Hematopoietic multipotent progenitor cell treated with erythropoietin and hydrocortisone succinate and interleukin-3 and kit ligand, for 6 days (in vitro differentiated cells): Measurements from ENCODE around the gene ARMC5.
"Not testable (repeated sequence)": the region's sequence is repeated elsewhere in the genome, so short reads cannot be mapped to it uniquely, and the experiment has no call there.

Source experiments
- DNase-seq: peaks from one replicate; pipeline ENCODE4 v3.0.0-alpha.2; 2015

The ARMC5 gene

DNA sequence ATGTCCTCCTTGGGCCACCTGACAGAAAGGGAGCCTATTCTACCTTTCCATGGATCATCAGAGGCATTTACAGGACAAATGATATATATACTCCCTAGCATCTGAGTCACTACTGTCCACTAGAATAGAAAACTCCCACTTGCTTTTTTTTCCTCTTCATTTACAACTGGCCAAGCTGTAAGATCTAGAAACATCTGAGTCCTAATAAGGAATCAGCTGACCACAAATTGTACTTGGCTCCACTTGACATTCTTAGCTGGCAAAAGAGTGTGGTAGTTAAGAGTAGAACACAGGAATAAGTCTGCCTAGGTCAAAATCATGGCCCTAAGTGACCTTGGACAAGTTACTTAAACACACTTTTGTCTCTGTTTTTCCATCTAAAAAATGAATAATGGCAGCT is 43.7 kb downstream of the ARMC5 start:
- DNase-seq = no peak

DNA sequence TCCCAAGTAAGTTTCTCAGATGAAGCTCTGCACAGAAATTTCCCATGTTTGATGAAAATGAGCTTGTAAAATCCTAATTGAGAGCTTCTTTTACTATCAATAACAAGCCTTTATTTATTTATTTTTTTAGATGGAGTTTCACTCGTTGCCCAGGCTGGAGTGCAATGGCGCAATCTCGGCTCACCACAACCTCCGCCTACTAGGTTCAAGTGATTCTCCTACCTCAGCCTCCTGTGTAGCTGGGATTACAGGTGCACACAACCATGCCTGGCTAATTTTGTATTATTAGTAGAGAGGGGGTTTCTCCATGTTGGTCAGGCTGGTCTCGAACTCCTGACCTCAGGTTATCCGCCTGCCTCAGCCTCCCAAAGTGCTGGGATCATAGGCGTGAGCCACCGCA is 44.3 kb downstream of the ARMC5 start:
- not testable (repeated sequence) for DNase-seq

DNA sequence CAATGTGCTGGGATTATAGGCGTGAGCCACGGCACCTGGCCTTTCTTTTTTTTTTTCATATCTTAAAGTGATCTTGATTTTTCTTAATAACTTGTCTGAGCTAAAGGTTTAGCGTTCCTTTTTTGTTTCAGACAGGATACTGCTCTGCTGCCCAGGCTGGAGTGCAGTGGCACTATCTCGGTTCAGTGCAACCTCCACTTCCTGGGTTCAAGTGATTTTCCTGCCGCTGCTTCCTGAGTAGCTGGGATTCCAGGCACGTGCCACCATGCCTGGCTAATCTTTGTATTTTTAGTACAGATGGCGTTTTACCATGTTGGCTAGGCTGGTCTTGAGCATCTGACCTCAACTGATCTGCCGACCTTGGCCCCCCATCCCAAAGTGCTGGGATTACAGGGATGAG is 44.9 kb downstream of the ARMC5 start:
- DNase-seq = no peak

DNA sequence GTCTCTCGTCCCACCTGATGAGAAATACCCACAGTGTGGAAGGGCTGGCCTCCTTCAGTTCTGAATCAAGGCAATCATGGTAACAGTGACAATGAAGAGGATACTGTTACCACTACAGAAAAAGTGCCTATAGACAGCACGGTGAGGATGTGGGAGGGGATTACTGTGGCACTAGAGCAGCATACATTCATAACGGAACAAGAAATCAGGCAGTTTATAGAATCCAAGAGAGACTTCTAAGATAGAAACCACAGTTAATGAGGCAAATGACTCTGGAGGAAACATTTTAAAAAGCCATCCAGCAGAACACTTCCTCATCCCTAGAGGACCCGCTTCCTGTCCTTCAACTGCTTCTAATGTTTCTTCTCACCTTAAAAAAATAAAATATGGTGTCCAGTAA is 46.2 kb downstream of the ARMC5 start:
- no peak for DNase-seq

DNA sequence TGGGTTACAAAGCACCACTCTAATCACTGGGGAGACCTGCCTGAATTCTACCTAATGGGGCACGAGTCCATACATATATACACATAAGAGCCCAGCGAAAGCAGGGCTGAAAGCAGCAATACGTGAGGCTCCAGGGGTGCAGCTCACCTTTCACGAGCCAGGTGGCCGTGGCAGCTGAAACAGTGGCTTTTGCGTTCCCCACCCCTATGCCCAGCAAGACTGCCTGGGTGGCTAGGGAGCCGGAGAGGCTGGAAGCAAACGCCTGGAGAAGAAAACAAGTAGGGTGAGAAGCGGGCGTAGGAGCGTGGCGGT is 48.3 kb downstream of the ARMC5 start:
- no peak for DNase-seq

DNA sequence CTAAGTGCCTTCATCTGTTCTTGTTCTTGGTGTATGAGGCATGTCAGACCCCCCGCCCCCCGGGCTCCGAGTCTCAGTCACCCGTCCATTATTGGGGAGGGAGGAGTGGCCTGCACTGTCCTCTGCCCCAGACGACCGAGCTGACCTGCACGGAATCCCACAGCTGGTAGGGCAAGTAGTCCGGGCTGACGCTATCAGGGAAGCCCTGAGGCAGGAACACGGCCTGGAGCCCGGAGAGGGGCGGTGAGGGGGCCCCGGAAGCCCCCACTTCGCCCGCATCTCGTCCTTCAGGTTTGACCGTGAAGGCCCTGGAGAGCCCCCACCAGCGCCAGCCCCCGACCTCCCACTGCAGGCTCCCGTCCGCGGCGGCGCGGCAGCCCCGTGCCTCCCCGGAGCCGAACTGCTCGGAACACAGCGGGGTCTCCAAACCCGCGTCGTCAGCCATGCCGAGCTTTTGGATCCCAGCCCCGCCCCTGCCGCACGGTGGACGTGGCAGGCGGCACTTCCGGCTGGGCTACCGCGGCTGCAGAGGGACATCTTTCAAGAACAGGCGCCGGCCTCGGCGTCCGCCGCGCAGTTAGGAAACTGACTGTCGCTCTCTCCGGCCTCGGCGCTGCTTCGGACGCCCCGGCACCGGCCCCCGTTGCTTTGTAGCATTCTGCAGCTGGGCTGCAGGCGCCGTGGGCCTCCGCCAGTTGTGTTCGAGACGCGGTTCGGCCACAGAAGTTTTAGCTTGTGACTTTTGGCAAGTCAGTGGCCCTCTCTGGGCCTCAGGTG is 48.8 kb downstream of the ARMC5 start, which contains the start of gene RUSF1:
Gene RUSF1, minus strand, starts transcription at position 463 of the 777 bp plus-strand sequence. Its CDS starts 18 bp downstream, at position 445.
- peak; percentile 95 for DNase-seq

DNA sequence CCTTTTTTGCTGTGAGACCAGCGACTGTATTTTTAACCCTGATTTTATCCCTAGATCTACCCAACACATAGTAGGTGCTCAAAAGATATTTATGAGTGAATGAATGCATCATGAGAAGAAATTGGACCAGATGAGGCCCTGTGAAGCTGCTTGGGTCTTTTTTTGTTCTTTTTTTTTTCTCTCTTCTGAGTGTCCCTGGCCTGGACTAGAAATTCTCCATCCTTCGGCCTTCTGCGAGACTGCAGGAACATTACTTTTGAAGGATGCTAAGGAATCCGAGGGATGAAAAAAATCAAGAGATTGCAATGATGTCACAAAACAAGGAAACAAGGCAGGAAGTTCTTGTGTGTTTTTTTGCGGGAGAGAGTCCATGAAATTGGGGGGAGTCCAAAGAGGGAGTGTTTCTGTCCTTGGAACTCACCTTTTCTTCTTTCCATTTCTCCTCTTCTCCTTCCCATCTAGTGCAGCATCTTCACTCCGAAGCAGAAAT is 49.5 kb downstream of the ARMC5 start:
- DNase-seq = no peak

DNA sequence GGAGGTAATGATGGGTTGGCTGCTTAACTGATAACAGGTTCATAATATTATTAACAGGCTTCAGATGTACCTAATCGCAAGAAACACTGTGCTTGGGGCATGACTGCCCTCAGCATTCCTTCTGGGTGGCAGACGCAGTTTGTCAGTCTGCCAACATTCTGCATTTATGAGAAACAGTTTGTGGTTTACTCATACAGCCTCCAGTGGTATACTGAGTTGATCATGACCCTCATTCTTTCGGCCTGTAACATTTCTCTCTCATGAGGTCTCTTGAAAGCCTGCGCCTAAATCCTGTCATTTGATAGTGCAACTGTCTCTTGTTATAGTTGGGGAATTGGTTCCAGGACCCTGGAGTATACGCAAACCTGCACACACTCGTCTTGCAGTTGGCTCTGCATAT is 53.8 kb downstream of the ARMC5 start:
- DNase-seq = no peak

DNA sequence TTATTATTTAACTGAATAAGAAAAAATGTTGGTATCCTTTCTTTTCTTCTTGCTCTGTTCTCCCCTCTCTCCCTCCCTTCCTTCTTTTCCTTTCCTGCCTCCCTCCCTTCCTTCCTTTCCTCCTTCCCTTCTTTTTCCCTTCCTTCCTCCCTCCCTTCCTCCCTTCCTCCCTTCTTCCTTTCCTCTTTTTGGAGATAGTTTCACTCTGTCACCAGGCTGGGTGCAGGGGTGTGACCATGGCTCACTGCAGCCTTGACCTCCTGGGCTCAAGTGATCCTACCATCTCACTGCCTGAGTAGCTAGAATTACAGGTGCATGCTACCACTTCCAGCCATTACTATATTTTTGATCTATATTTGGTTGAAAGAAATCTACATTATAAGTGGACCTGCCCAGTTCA is 54.6 kb downstream of the ARMC5 start:
- no peak for DNase-seq
